ES-I3 (cell line): ENCODE results near the gene ASPSCR1.
A peak's percentile ranks its signal among the peaks of the same experiment; 100 is the strongest.
"Not testable (repeated sequence)": the region's sequence is repeated elsewhere in the genome, so short reads cannot be mapped to it uniquely, and the experiment has no call there.

Experiments
- H3K36me3 ChIP-seq: 2 replicates; pipeline ENCODE4 v1.6.1; 2013; ENCODE audit warnings: mild to moderate bottlenecking, low read length, control low read depth, moderate library complexity; ENCODE audit not compliant: insufficient read depth
- H3K4me1 ChIP-seq: 2 replicates; pipeline ENCODE4 v1.6.1; 2013; ENCODE audit warnings: mild to moderate bottlenecking, control low read depth, low read length; ENCODE audit not compliant: insufficient read depth
- H3K9ac ChIP-seq: 2 replicates; pipeline ENCODE4 v1.6.1; 2013; ENCODE audit warnings: low read depth, mild to moderate bottlenecking, low read length, moderate library complexity
- H3K9me3 ChIP-seq: 2 replicates; pipeline ENCODE4 v1.6.1; 2013; ENCODE audit warnings: mild to moderate bottlenecking, low read length, moderate library complexity; ENCODE audit not compliant: control insufficient read depth, insufficient read depth

Gene ASPSCR1

GRCh38 chr17:82029990-82030469, 52.6 kb downstream of the ASPSCR1 start:
- no peaks in the 10 kb centered on the region for H3K9me3 ChIP-seq
- peaks cover 2% of the 10 kb centered on the region; the same call in 1 of the 2 replicates for H3K4me1 ChIP-seq
- no peak overlapping the region for H3K9ac ChIP-seq
- H3K36me3 ChIP-seq = no peaks in the 10 kb centered on the region

DNA sequence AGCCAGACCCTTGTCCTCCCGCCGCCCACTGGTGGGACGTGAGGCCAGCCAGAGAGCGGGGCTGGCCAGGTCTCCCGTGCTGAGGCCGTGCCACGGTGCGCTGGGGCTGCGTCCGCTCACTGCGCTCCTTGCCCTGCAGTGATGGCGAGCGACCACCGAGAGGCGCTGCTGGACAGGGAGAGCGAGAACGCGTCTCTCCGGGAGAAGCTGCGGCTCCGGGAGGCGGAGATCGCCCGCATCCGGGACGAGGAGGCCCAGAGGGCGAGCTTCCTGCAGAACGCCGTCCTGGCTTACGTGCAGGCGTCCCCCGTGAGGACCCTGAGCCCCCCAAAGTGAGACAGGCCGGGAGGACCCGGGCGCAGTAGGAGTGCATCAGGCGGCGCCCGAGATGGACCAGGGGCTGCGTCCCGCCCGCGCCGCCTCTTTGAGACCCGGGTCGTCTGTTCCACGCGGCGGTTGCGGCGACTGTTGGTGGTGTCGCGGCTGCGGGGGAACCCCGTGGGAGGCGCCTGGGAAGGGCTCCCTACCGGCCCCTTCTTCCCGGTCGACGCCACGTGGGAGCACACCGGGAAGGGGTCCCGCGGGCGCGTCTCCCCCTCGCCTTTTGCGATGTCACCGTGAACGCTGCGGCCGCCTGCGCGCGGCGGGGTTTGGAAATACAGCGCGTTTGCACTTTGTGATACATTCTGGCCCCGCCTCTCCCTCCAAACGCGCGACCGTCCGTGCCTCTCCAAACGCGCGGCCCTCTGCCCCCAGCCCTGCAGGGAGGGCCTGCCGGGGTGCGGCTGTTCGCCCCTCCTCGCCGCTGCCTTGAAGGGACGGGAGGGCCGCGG, 53.3 kb downstream of the ASPSCR1 start:
- H3K9ac ChIP-seq = peak overlapping the region; percentile 72; the same call in 1 of the 2 replicates

DNA sequence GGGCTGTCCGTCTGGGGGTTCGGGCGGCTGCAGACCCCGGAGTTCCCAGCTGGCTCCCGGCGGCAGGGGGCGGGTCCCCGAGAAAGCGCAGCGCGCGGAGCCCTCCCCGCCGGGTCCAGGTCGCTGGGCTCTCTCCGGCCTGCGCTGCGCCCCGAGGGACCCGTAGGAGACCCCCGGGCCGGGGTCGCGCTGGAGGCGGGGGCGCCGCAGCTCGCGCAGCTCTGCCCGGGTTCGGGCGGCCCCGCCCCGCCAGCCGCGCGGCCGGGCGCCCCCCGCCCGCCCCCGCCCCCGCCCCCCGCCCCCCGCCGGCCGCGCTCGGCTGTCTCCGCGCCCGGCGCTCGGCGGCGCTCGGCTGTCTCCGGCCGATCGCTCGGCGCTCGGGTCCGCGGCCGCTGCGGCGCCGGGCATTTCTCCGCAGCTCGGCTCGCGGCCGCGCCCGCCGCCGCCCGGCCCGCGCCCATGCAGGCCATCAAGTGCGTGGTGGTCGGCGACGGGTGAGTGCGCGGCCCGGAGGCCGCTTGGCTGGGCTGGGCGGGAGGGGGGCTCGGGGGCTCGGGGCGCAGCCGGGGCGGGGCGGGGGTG, 54.0 kb downstream of the ASPSCR1 start, which contains the start of gene RAC3:
RAC3 (plus strand) TSS at position 376 of the 582 bp plus-strand sequence; CDS start at position 460, 84 bp downstream.
- H3K9ac ChIP-seq = peak within 1 kb of the TSS; percentile 72
- H3K9me3 ChIP-seq = no peaks in the 10 kb centered on the region
- H3K36me3 ChIP-seq = no peaks in the 10 kb centered on the region
- H3K4me1 ChIP-seq = peaks cover 2% of the 10 kb centered on the region; the same call in 1 of the 2 replicates

More for the DNA sequence above, 53.3 kb downstream of the ASPSCR1 start:
- Histone ChIP-seq H3K36me3 (no peaks in the 10 kb centered on the region), H3K4me1 (peaks cover 2% of the 10 kb centered on the region; the same call in 1 of the 2 replicates), H3K9me3 (no peaks in the 10 kb centered on the region)

- H3K9me3 ChIP-seq = no peaks in the 10 kb centered on the region
These were observed 54.6 kb downstream of the ASPSCR1 start for GRCh38 chr17:82031885-82032627.

GRCh38 chr17:82033359-82034085, 56.1 kb downstream of the ASPSCR1 start:
- Histone ChIP-seq H3K36me3 (no peaks in the 10 kb centered on the region), H3K9ac (no peak overlapping the region), H3K4me1 (peaks cover 2% of the 10 kb centered on the region; the same call in 1 of the 2 replicates), H3K9me3 (no peaks in the 10 kb centered on the region)

More at GRCh38 chr17:82031885-82032627, 54.6 kb downstream of the ASPSCR1 start:
- Histone ChIP-seq H3K9ac (peak overlapping the region; percentile 57), H3K36me3 (no peaks in the 10 kb centered on the region), H3K4me1 (peaks cover 2% of the 10 kb centered on the region; the same call in 1 of the 2 replicates)

DNA sequence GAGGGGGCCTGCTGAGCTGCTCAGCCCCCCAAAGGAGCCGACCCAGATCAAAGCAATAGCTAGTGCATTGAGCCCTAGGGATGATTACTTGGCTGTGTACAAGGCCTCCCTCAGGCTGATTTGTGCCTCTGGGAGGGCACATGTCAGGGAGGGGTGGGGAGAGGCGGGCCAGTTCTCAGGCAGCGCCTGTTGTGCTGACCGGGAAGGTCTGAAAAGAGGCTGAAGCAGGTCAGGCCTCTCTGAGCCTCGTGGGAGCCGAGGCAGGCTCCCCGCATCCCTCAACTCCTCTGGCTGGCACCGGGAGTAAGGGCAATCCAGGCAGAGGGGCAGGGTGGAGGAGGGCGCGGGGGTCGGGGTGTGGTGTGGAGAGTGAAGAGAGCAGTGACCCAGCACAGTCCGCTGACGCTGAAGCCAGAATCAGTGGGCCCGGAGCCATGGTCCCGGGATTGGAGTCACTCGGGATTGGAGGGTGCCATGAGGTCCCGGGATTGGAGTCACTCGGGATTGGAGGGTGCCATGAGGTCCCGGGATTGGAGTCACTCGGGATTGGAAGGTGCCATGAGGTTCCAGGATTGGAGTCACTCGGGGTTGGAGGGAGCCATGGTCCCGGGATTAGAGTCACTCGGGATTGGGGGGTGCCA, 57.1 kb downstream of the ASPSCR1 start:
- Histone ChIP-seq H3K36me3 (no peaks in the 10 kb centered on the region), H3K9ac (no peak overlapping the region), H3K9me3 (no peaks in the 10 kb centered on the region), H3K4me1 (peaks cover 2% of the 10 kb centered on the region; the same call in 1 of the 2 replicates)

DNA sequence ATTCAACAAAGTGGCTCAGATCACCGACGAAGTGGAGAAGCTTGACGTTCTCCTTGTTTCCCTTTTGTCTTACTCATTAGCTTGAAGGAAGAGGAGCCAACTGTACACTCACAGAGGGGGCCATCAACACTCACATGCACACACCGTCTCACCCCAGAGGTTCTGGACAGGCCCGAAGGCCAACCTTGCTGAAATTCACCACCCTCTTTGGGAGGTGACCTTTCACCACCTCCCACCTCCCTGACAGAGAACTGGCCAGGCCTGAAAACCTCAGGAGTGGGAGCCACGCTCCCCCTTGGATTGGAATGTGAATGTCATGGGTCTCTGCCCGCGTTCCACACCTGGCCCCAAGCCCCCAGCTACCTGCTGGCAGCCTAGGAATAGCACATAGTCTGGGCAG, 58.1 kb downstream of the ASPSCR1 start:
- Histone ChIP-seq H3K9ac (no peak overlapping the region), H3K36me3 (no peaks in the 10 kb centered on the region), H3K4me1 (peaks cover 2% of the 10 kb centered on the region; the same call in 1 of the 2 replicates), H3K9me3 (no peaks in the 10 kb centered on the region)

DNA sequence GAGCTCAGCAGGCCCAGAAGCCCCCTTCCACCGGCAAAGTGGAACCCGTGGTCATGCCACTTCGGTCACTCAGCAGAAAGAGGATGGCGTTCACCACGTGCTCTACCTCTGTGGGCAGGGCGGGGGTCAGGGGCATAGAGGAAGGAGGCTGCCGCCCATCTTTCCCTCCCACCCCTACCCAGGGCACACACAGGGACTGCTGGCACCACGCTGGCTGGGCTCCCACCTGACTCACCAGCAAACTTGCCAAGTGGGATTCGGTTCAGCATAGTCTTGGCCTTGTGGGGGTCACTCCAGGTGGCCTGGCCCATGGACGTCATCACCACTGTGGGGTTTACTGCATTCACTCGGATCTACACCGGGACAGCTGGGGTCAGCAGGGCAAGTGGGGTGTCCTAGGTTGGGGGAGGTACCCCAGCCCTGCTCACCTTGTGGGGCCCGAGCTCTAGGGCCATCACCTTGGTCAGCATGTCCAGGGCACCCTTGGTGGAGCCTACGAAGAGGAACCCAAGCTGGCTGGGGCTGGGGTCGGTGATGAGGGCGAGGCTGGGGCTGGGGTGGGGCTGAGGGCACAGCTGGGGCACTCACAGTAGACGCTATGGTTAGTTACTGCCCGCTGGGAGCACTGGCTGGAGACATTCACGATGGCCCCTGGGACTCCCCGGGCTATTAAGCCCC, 58.7 kb downstream of the ASPSCR1 start:
- H3K9ac ChIP-seq = no peak overlapping the region
- no peaks in the 10 kb centered on the region for H3K9me3 ChIP-seq
- H3K36me3 ChIP-seq = no peaks in the 10 kb centered on the region
- H3K4me1 ChIP-seq = peaks cover 2% of the 10 kb centered on the region; the same call in 1 of the 2 replicates

DNA sequence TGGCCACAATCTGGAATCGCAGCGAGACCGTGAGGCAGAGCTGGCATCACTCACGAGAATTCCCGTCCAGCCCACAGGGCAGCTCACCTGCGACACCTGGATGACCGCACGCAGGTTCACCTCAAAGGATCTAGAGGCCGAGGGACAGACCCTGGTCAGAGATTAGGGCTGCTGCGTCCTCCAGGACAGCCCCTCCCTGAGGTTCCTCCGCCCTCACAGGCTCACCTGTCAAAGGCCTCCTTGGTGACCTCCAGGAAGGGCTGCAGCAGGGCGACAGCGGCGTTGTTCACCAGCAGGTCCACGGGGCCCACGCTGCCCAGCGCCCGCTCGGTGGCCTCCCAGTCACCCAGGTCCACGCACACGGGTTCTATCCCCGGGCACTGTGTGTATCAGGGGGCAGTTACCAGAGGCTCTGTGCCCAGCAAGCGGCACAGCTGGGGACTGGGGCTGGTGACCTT, 59.2 kb downstream of the ASPSCR1 start:
- Histone ChIP-seq H3K36me3 (no peaks in the 10 kb centered on the region), H3K4me1 (peaks cover 2% of the 10 kb centered on the region; the same call in 1 of the 2 replicates), H3K9me3 (no peaks in the 10 kb centered on the region), H3K9ac (peak overlapping the region; percentile 87)

- peaks cover 2% of the 10 kb centered on the region; the same call in 1 of the 2 replicates for H3K4me1 ChIP-seq
- H3K9me3 ChIP-seq = no peaks in the 10 kb centered on the region
- H3K36me3 ChIP-seq = no peaks in the 10 kb centered on the region
- peak within 1 kb of the TSS; percentile 87 for H3K9ac ChIP-seq
These were observed 59.9 kb downstream of the ASPSCR1 start, which contains the start of gene DCXR for GRCh38 chr17:82037092-82037888. Gene DCXR, minus strand, starts transcription at chr17:82037697. Its CDS starts 15 bp downstream, at chr17:82037682.

DNA sequence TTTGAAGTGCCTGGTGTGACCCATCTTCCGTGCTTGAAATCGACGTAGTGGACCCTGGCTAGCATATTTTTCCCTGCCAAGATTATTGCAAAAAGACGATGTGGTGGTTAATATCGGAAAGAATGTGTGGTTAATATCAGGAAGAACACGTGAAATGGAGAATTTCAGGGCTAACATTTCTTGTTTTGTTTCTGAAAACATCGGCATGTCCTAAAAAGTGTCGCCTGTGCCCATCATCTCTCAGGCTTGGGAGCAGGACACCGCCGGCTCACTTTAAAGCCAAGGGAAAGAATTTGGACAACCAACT, 60.4 kb downstream of the ASPSCR1 start:
- no peaks in the 10 kb centered on the region for H3K9me3 ChIP-seq
- peak overlapping the region; percentile 87; the same call in 1 of the 2 replicates for H3K9ac ChIP-seq
- H3K36me3 ChIP-seq = no peaks in the 10 kb centered on the region
- peaks cover 3% of the 10 kb centered on the region; the same call in 1 of the 2 replicates for H3K4me1 ChIP-seq

DNA sequence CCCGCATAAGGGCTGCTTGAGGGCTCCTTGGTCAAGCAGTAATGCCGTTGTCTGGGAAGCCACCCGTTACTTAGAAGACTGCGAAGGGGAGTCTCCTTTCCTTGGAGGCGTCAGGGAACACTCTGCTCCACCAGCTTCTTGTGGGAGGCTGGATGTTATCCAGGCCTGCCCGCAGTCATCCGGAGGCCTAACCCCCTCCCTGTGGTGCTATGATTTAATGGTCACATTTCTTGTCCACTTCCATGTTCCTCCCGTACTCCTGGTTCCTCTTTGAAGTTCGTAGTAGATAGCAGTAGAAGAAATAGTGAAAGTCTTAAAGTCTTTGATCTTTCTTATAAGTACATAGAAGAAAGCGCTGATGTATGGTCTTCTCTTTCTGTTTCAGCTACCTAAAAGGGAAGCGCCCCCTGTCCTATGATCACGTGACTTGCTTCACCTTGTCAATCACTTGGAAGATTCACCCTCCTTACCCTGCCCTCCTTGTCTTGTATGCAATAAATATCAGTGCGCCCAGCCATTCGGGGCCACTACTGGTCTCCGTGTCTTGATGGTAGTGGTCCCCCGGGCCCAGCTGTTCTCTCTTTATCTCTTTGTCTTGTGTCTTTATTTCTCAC, 61.5 kb downstream of the ASPSCR1 start:
- H3K9me3 ChIP-seq, H3K36me3 ChIP-seq, H3K9ac ChIP-seq: not testable (repeated sequence)
- H3K4me1 ChIP-seq = peaks cover 11% of the 10 kb centered on the region; the same call in 1 of the 2 replicates
